H9 (cell line): Measurements from ENCODE around the gene PRSS38. TPM values are rescaled to one million over a fixed set of nuclear protein-coding genes. Genes with fewer than 3 reads are reported as not detected.

ENCODE experiments used
- DNase-seq: peaks from one replicate; pipeline ENCODE4 v3.0.0-alpha.2; 2017
- H2AFZ ChIP-seq: one replicate; pipeline ENCODE4 v1.6.1; 2013; ENCODE audit warnings: mild to moderate bottlenecking, low read length, control low read depth, moderate library complexity
- H2AK5ac ChIP-seq: 2 replicates; pipeline ENCODE4 v1.6.1; 2013; ENCODE audit warnings: low read length, control low read depth, mixed read lengths; ENCODE audit not compliant: insufficient read length
- H2BK120ac ChIP-seq: one replicate; pipeline ENCODE4 v1.6.1; 2013; ENCODE audit warnings: low read depth, mild to moderate bottlenecking, low read length, control low read depth, inconsistent platforms; ENCODE audit not compliant: poor library complexity, severe bottlenecking
- H2BK12ac ChIP-seq: 2 replicates; pipeline ENCODE4 v1.6.1; 2013; ENCODE audit warnings: low read length, control low read depth, mixed read lengths, low read depth; ENCODE audit not compliant: insufficient read length
- H2BK15ac ChIP-seq: 2 replicates; pipeline ENCODE4 v1.6.1; 2013; ENCODE audit warnings: low read depth, low read length, control low read depth
- H2BK20ac ChIP-seq: one replicate; pipeline ENCODE4 v1.6.1; 2013; ENCODE audit warnings: low read depth, mild to moderate bottlenecking, low read length, control low read depth, inconsistent platforms; ENCODE audit not compliant: poor library complexity, severe bottlenecking
- H2BK5ac ChIP-seq: 2 replicates; pipeline ENCODE4 v1.6.1; 2013; ENCODE audit warnings: low read length, control low read depth, mixed read lengths; ENCODE audit not compliant: insufficient read length
- H3K14ac ChIP-seq: 2 replicates; pipeline ENCODE4 v1.6.1; 2013; ENCODE audit warnings: low read length, control low read depth; ENCODE audit not compliant: insufficient read depth
- H3K18ac ChIP-seq: 2 replicates; pipeline ENCODE4 v1.6.1; 2013; ENCODE audit warnings: low read depth, mild to moderate bottlenecking, mixed read lengths, low read length, control low read depth; ENCODE audit not compliant: insufficient read length
- H3K23ac ChIP-seq: 2 replicates; pipeline ENCODE4 v1.6.1; 2013; ENCODE audit warnings: low read length, control low read depth, mixed read lengths, low read depth; ENCODE audit not compliant: insufficient read length
- H3K23me2 ChIP-seq: 2 replicates; pipeline ENCODE4 v1.6.1; 2013; ENCODE audit warnings: low read depth, mild to moderate bottlenecking, mixed read lengths, low read length, control low read depth; ENCODE audit not compliant: insufficient read length, poor library complexity, severe bottlenecking
- H3K27ac ChIP-seq: 2 replicates; pipeline ENCODE4 v1.5.1; 2013; ENCODE audit warnings: low read length, control low read depth, mixed read lengths, low read depth; ENCODE audit not compliant: insufficient read length
- H3K27me3 ChIP-seq: 2 replicates; pipeline ENCODE4 v1.6.1; 2013; ENCODE audit warnings: low read length, control low read depth, inconsistent platforms; ENCODE audit not compliant: insufficient read depth
- H3K4ac ChIP-seq: 2 replicates; pipeline ENCODE4 v1.6.1; 2013; ENCODE audit warnings: low read depth, mild to moderate bottlenecking, control low read depth, inconsistent platforms, low read length, moderate library complexity
- H3K4me1 ChIP-seq: 2 replicates; pipeline ENCODE4 v1.6.1; 2013; ENCODE audit warnings: low read length, control low read depth, inconsistent platforms; ENCODE audit not compliant: insufficient read depth
- H3K4me2 ChIP-seq: 2 replicates; pipeline ENCODE4 v1.6.1; 2013; ENCODE audit warnings: low read length, control low read depth, mixed read lengths; ENCODE audit not compliant: insufficient read length, insufficient read depth
- H3K56ac ChIP-seq: 2 replicates; pipeline ENCODE4 v1.6.1; 2013; ENCODE audit warnings: low read depth, mild to moderate bottlenecking, mixed read lengths, low read length, control low read depth; ENCODE audit not compliant: insufficient read length
- H3K79me1 ChIP-seq: 2 replicates; pipeline ENCODE4 v1.6.1; 2013; ENCODE audit warnings: low read depth, mild to moderate bottlenecking, moderate library complexity, low read length, control low read depth, inconsistent platforms; ENCODE audit not compliant: insufficient read depth, poor library complexity, severe bottlenecking
- H3K79me2 ChIP-seq: 2 replicates; pipeline ENCODE4 v1.6.1; 2013; ENCODE audit warnings: low read length, control low read depth, inconsistent platforms; ENCODE audit not compliant: insufficient read depth
- H3K9ac ChIP-seq: 2 replicates; pipeline ENCODE4 v1.6.1; 2013; ENCODE audit warnings: low read length, control low read depth, mixed read lengths; ENCODE audit not compliant: insufficient read length; ENCODE audit errors: extremely low read depth
- H3K9me3 ChIP-seq: one replicate; pipeline ENCODE4 v1.6.1; 2013; ENCODE audit warnings: low read depth, low read length, inconsistent platforms; ENCODE audit not compliant: control insufficient read depth
- H3T11ph ChIP-seq: one replicate; pipeline ENCODE4 v1.6.1; 2013; ENCODE audit warnings: mild to moderate bottlenecking, low read length, control low read depth, inconsistent platforms
- H4K20me1 ChIP-seq: one replicate; pipeline ENCODE4 v1.6.1; 2013; ENCODE audit not compliant: control insufficient read depth, insufficient read length, insufficient read depth
- H4K5ac ChIP-seq: 2 replicates; pipeline ENCODE4 v1.6.1; 2013; ENCODE audit warnings: low read depth, mild to moderate bottlenecking, mixed read lengths, low read length, control low read depth; ENCODE audit not compliant: insufficient read length
- H4K8ac ChIP-seq: replicated peaks from 2 replicates; pipeline ENCODE4 v1.6.1; 2013; ENCODE audit warnings: low read length, control low read depth, mixed read lengths, low read depth; ENCODE audit not compliant: insufficient read length
- H4K91ac ChIP-seq: 2 replicates; pipeline ENCODE4 v1.6.1; 2013; ENCODE audit warnings: low read depth, mild to moderate bottlenecking, moderate library complexity, mixed read lengths, low read length, control low read depth; ENCODE audit not compliant: insufficient read length
- H3K27ac Mint-ChIP-seq, 3 experiments: 2 replicates in 2 of 3; 3 replicates in 1 of 3; pipeline ENCODE4 v1.8.0; 2020 to 2021; ENCODE audit warnings: mixed read lengths in 3 of 3, mild to moderate bottlenecking in 1 of 3, moderate library complexity in 1 of 3
- H3K27me3 Mint-ChIP-seq: 2 replicates; pipeline ENCODE4 v1.8.0; 2021; ENCODE audit warnings: low read depth, mild to moderate bottlenecking, moderate library complexity, mixed read lengths
- H3K36me3 Mint-ChIP-seq, 3 experiments: 2 replicates in 2 of 3; 3 replicates in 1 of 3; pipeline ENCODE4 v1.8.0; 2020 to 2021; ENCODE audit warnings: low read depth in 3 of 3, mixed read lengths in 3 of 3; ENCODE audit not compliant: insufficient read depth in 1 of 3
- H3K4me1 Mint-ChIP-seq, 2 experiments: 2 replicates each; pipeline ENCODE4 v1.8.0; 2020; ENCODE audit warnings: mixed read lengths in 2 of 2
- H3K4me3 Mint-ChIP-seq, 2 experiments: 2 replicates in 1 of 2; 3 replicates in 1 of 2; pipeline ENCODE4 v1.8.0; 2020 to 2021; ENCODE audit warnings: mild to moderate bottlenecking in 2 of 2, mixed read lengths in 2 of 2, moderate library complexity in 1 of 2
- H3K9me3 Mint-ChIP-seq, 2 experiments: 2 replicates in 1 of 2; 3 replicates in 1 of 2; pipeline ENCODE4 v1.8.0; 2020; ENCODE audit warnings: mild to moderate bottlenecking in 2 of 2, mixed read lengths in 2 of 2, moderate library complexity in 1 of 2
- WGBS: extraction: QIAGEN DNeasy Blood & Tissue Kit; methylation state at CpG from one replicate; pipeline ENCODE4 v1.1.7; 2013; ENCODE audit warnings: missing lambda C conversion rate, low lambda C conversion rate, mixed read lengths; ENCODE audit not compliant: insufficient read length; ENCODE audit errors: extremely low coverage; 5-methylcytosine and 5-hydroxymethylcytosine counted together
- total RNA-seq: library from RNA; stranded (reverse); gene quantifications from 2 replicates; pipeline ENCODE4 v1.2.1, GENCODE V29; 2021
- TF ChIP-seq, protein P1 (sequence below): fragments of 200-600 bp; sonication (generic); conservative IDR thresholded peaks from 3 replicates; pipeline ENCODE4 v1.8.0; 2021; ENCODE audit warnings: antibody characterized with exemption, mild to moderate bottlenecking

PRSS38 gene
- total RNA-seq, 1 experiment from 2014 or later = not detected

DNA sequence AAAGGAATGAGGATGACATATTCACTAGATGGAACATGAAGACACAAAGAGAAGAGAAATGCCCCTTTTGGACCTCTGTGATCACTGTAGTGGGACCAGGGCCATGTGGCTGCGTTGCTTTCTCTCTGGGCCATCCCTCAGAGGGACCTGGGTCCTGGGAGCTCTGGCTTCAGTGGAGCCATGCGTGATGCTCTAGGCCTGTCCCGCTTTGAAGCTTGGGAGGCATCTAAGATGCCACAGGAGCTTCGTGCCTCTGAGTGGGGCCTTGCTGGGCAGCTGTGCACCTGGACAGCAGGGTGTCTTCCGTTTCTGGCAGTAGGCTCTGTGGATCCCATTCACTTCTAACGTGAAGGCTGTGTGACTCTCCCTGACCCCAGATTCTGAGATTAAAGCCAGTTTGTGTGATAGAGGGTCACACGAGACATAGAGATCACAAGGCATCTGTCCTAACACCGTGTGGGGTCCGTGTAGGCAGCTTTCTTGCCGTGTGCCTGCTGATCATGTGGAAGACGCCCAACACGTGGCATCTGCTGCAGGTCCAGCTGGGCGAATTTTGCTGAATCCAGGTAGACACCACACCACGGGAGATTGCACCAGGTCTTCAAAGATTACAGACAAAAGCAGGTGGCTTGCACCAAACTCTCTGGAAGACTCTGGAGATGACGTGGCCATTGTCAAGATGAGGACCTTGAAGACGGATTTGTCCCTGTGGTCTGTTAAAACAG, 17.2 kb upstream of the PRSS38 start:
- Histone ChIP-seq H4K20me1 (no peaks in the 10 kb centered on the region), H4K5ac (no peak overlapping the region), H3K27me3 (no peaks in the 10 kb centered on the region), H3K23ac (no peak overlapping the region), H3K56ac (no peak overlapping the region), H3K18ac (no peak overlapping the region), H4K8ac (no peak overlapping the region), H3K79me2 (no peaks in the 10 kb centered on the region), H2BK20ac (no peak overlapping the region), H3K4me2 (no peak overlapping the region), H2AK5ac (no peak overlapping the region), H2BK120ac (no peak overlapping the region), H3K79me1 (no peaks in the 10 kb centered on the region), H3K9me3 (no peaks in the 10 kb centered on the region), H3T11ph (no peak overlapping the region), H3K9ac (no peak overlapping the region), H2BK12ac (no peak overlapping the region), H3K27ac (no peak overlapping the region), H2BK15ac (no peak overlapping the region), H2AFZ (no peak overlapping the region), H3K14ac (no peak overlapping the region; the same call in 1 of the 2 replicates), H3K4me1 (no peaks in the 10 kb centered on the region), H3K4ac (no peak overlapping the region), H4K91ac (no peak overlapping the region), H2BK5ac (no peak overlapping the region), H3K23me2 (no peaks in the 10 kb centered on the region)
- Mint-ChIP-seq H3K9me3 (no peaks in the 10 kb centered on the region), H3K4me1 (peaks cover 8 to 15% of the 10 kb centered on the region in 2 experiments), H3K36me3 (no peaks in the 10 kb centered on the region), H3K4me3 (no peak overlapping the region), H3K27ac (no peak overlapping the region), H3K27me3 (peaks cover 24% of the 10 kb centered on the region)
- WGBS = no CpG with 5 or more reads among the region's 16 CpGs
- TF ChIP-seq, protein P1, sequence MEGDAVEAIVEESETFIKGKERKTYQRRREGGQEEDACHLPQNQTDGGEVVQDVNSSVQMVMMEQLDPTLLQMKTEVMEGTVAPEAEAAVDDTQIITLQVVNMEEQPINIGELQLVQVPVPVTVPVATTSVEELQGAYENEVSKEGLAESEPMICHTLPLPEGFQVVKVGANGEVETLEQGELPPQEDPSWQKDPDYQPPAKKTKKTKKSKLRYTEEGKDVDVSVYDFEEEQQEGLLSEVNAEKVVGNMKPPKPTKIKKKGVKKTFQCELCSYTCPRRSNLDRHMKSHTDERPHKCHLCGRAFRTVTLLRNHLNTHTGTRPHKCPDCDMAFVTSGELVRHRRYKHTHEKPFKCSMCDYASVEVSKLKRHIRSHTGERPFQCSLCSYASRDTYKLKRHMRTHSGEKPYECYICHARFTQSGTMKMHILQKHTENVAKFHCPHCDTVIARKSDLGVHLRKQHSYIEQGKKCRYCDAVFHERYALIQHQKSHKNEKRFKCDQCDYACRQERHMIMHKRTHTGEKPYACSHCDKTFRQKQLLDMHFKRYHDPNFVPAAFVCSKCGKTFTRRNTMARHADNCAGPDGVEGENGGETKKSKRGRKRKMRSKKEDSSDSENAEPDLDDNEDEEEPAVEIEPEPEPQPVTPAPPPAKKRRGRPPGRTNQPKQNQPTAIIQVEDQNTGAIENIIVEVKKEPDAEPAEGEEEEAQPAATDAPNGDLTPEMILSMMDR = no peak
- no peak for DNase-seq
